Tibial nerve (tissue), 4 donors: Measurements from ENCODE around the gene NBAS.

Source experiments
- EP300 ChIP-seq, 2 donors: sonication (generic); formaldehyde crosslinking; IDR thresholded peaks; one replicate each; pipeline ENCODE4 v1.6.1; 2017; ENCODE audit warnings: antibody characterized with exemption in 2 of 2, mild to moderate bottlenecking in 1 of 2
- POLR2A ChIP-seq, 2 donors: fragments of 450-650 bp; IDR thresholded peaks; one replicate each; pipeline ENCODE4 v1.6.1; 2017; ENCODE audit warnings: antibody characterized with exemption in 2 of 2, mild to moderate bottlenecking in 2 of 2, moderate library complexity in 2 of 2
- TF ChIP-seq, protein P1 (sequence below), 5 experiments: fragments of 200-600 bp in 3 of 5; fragments of 450-650 bp in 2 of 5; sonication (generic) in 3 of 5; IDR thresholded peaks; one replicate each; pipeline ENCODE4 v1.5.1; 2016 to 2019; ENCODE audit warnings: antibody characterized with exemption in 5 of 5, mild to moderate bottlenecking in 3 of 5, moderate library complexity in 2 of 5

GRCh38 chr2:15553951-15554350, 7.2 kb downstream of the NBAS start:
- TF ChIP-seq, protein P1, sequence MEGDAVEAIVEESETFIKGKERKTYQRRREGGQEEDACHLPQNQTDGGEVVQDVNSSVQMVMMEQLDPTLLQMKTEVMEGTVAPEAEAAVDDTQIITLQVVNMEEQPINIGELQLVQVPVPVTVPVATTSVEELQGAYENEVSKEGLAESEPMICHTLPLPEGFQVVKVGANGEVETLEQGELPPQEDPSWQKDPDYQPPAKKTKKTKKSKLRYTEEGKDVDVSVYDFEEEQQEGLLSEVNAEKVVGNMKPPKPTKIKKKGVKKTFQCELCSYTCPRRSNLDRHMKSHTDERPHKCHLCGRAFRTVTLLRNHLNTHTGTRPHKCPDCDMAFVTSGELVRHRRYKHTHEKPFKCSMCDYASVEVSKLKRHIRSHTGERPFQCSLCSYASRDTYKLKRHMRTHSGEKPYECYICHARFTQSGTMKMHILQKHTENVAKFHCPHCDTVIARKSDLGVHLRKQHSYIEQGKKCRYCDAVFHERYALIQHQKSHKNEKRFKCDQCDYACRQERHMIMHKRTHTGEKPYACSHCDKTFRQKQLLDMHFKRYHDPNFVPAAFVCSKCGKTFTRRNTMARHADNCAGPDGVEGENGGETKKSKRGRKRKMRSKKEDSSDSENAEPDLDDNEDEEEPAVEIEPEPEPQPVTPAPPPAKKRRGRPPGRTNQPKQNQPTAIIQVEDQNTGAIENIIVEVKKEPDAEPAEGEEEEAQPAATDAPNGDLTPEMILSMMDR (IDR thresholded peaks at IDR 0.05) = no peak
- no peak for TF ChIP-seq POLR2A (IDR thresholded peaks at IDR 0.05)
- no peak for TF ChIP-seq EP300 (IDR thresholded peaks at IDR 0.05)
